ENCODE data around the gene PPM1H.

Gene PPM1H

GRCh38 chr12:62909340-62909739 is 25.6 kb downstream of the PPM1H start:
- no peak for TF ChIP-seq MYC (IDR thresholded peaks at IDR 0.05; ENCODE audit: low read depth, low read length)
- TF ChIP-seq CTCF (IDR thresholded peaks at IDR 0.05; ENCODE audit: low read depth, low read length) = no peak
- TF ChIP-seq POLR2A (IDR thresholded peaks at IDR 0.05; ENCODE audit: extremely low read depth, insufficient read length) = no peak
- TF ChIP-seq MAX (IDR thresholded peaks at IDR 0.05; ENCODE audit: low read depth, low read length) = no peak
- no peak overlapping the region for H3K4me3 ChIP-seq (ENCODE audit: low read depth, low read length)
- DNase-seq (ENCODE audit: low read depth) = no peak

GRCh38 chr12:62908674-62909073 is 26.3 kb downstream of the PPM1H start:
- no peak overlapping the region for H3K4me3 ChIP-seq (ENCODE audit: low read depth, low read length)
- TF ChIP-seq MAX (IDR thresholded peaks at IDR 0.05; ENCODE audit: low read depth, low read length) = no peak
- TF ChIP-seq MYC (IDR thresholded peaks at IDR 0.05; ENCODE audit: low read depth, low read length) = no peak
- TF ChIP-seq POLR2A (IDR thresholded peaks at IDR 0.05; ENCODE audit: extremely low read depth, insufficient read length) = no peak
- TF ChIP-seq CTCF (IDR thresholded peaks at IDR 0.05; ENCODE audit: low read depth, low read length) = no peak
- DNase-seq (ENCODE audit: low read depth) = no peak

- no peak overlapping the region for H3K4me3 ChIP-seq (ENCODE audit: low read depth, low read length)
- DNase-seq (ENCODE audit: low read depth) = no peak
- TF ChIP-seq MYC (IDR thresholded peaks at IDR 0.05; ENCODE audit: low read depth, low read length) (no peak), CTCF (IDR thresholded peaks at IDR 0.05; ENCODE audit: low read depth, low read length) (no peak), MAX (IDR thresholded peaks at IDR 0.05; ENCODE audit: low read depth, low read length) (no peak), POLR2A (IDR thresholded peaks at IDR 0.05; ENCODE audit: extremely low read depth, insufficient read length) (no peak)
Observed at GRCh38 chr12:62907561-62907960, 27.4 kb downstream of the PPM1H start.

GRCh38 chr12:62907078-62907477 is 27.9 kb downstream of the PPM1H start:
- H3K4me3 ChIP-seq (ENCODE audit: low read depth, low read length) = no peak overlapping the region
- no peak for DNase-seq (ENCODE audit: low read depth)
- TF ChIP-seq MYC (IDR thresholded peaks at IDR 0.05; ENCODE audit: low read depth, low read length) = no peak
- TF ChIP-seq POLR2A (IDR thresholded peaks at IDR 0.05; ENCODE audit: extremely low read depth, insufficient read length) = no peak
- TF ChIP-seq CTCF (IDR thresholded peaks at IDR 0.05; ENCODE audit: low read depth, low read length) = no peak
- TF ChIP-seq MAX (IDR thresholded peaks at IDR 0.05; ENCODE audit: low read depth, low read length) = no peak

GRCh38 chr12:62903151-62903550 is 31.8 kb downstream of the PPM1H start:
- H3K4me3 ChIP-seq (ENCODE audit: low read depth, low read length) = no peak overlapping the region
- no peak for TF ChIP-seq MAX (IDR thresholded peaks at IDR 0.05; ENCODE audit: low read depth, low read length)
- TF ChIP-seq MYC (IDR thresholded peaks at IDR 0.05; ENCODE audit: low read depth, low read length) = no peak
- no peak for TF ChIP-seq POLR2A (IDR thresholded peaks at IDR 0.05; ENCODE audit: extremely low read depth, insufficient read length)
- no peak for TF ChIP-seq CTCF (IDR thresholded peaks at IDR 0.05; ENCODE audit: low read depth, low read length)
- DNase-seq (ENCODE audit: low read depth) = no peak
